H1 (cell line): Measurements from ENCODE around the gene CCDC192. TPM values are rescaled to one million over a fixed set of nuclear protein-coding genes. Genes with fewer than 3 reads are reported as not detected.
"Not testable (repeated sequence)": the region's sequence is repeated elsewhere in the genome, so short reads cannot be mapped to it uniquely, and the experiment has no call there.

ENCODE experiments used
- CTCF ChIA-PET: fragments of 300-600 bp; sonication (Branson Sonifier 250); formaldehyde crosslinking; loops from one replicate; lab custom pipeline; 2021; ENCODE audit not compliant: partially characterized antibody; lab: Charles Lee
- POLR2A ChIA-PET: fragments of 300-600 bp; sonication (Branson Sonifier 250); formaldehyde crosslinking; loops from one replicate; lab custom pipeline; 2021; ENCODE audit warnings: inconsistent platforms; ENCODE audit not compliant: partially characterized antibody; lab: Charles Lee
- DNase-seq, 2 experiments: peaks; one replicate each; pipeline versions ENCODE4 v3.0.0 to v3.0.0-alpha.2; 2010 to 2022; ENCODE audit warnings: low spot score in 2 of 2, low read depth in 1 of 2, mixed read lengths in 1 of 2
- FAIRE-seq: peaks from 2 replicates; lab custom pipeline; 2011; peaks lifted over from hg19 to GRCh38; lab: Jason Lieb, UNC
- H2AFZ ChIP-seq: 2 replicates; pipeline ENCODE4 v1.8.1; 2012; ENCODE audit warnings: low read length, inconsistent platforms
- H2AK5ac ChIP-seq: 2 replicates; pipeline ENCODE4 v1.6.1; 2013; ENCODE audit warnings: low read depth, low read length
- H2BK120ac ChIP-seq: replicated peaks from 2 replicates; pipeline ENCODE3; 2013; ENCODE audit warnings: low read depth, low read length, inconsistent platforms
- H2BK12ac ChIP-seq: 2 replicates; pipeline ENCODE4 v1.6.1; 2013; ENCODE audit warnings: low read depth, low read length
- H2BK15ac ChIP-seq: 2 replicates; pipeline ENCODE4 v1.6.1; 2013; ENCODE audit warnings: low read length
- H2BK20ac ChIP-seq: 2 replicates; pipeline ENCODE4 v1.6.1; 2013; ENCODE audit warnings: low read length
- H2BK5ac ChIP-seq: 2 replicates; pipeline ENCODE4 v1.6.1; 2013; ENCODE audit warnings: low read depth, low read length
- H3K14ac ChIP-seq: 2 replicates; pipeline ENCODE4 v1.6.1; 2013; ENCODE audit warnings: inconsistent platforms; ENCODE audit not compliant: insufficient read length
- H3K18ac ChIP-seq: 2 replicates; pipeline ENCODE4 v1.6.1; 2013; ENCODE audit warnings: low read length; ENCODE audit errors: extremely low read depth
- H3K23ac ChIP-seq: 2 replicates; pipeline ENCODE4 v1.6.1; 2013; ENCODE audit warnings: inconsistent platforms; ENCODE audit not compliant: insufficient read length
- H3K23me2 ChIP-seq: 2 replicates; pipeline ENCODE4 v1.6.1; 2013; ENCODE audit warnings: low read depth, low read length
- H3K27ac ChIP-seq: 2 replicates; pipeline ENCODE4 v1.6.1; 2011; ENCODE audit warnings: low read depth, low read length, inconsistent platforms
- H3K27me3 ChIP-seq, 4 experiments: replicated peaks in 1 of 4; 1 replicate in 1 of 4; 2 replicates in 3 of 4; pipeline versions ENCODE4 v1.6.1 to v1.8.1; 2011 to 2013; ENCODE audit warnings: low read length in 3 of 4, mild to moderate bottlenecking in 3 of 4, inconsistent platforms in 2 of 4, mixed read lengths in 2 of 4, moderate library complexity in 1 of 4; ENCODE audit not compliant: control insufficient read depth in 3 of 4, insufficient read depth in 3 of 4; ENCODE audit errors: extremely low read depth in 1 of 4
- H3K36me3 ChIP-seq, 4 experiments: 2 replicates each; pipeline versions ENCODE4 v1.6.1 to v1.8.1; 2011 to 2013; ENCODE audit warnings: mild to moderate bottlenecking in 4 of 4, low read length in 3 of 4, moderate library complexity in 2 of 4, control low read depth in 1 of 4, inconsistent platforms in 1 of 4; ENCODE audit not compliant: insufficient read depth in 4 of 4, control insufficient read depth in 2 of 4
- H3K4ac ChIP-seq: replicated peaks from 2 replicates; pipeline ENCODE3; 2013; ENCODE audit warnings: low read length, low read depth, mixed read lengths, inconsistent platforms; ENCODE audit not compliant: insufficient read length
- H3K4me1 ChIP-seq, 4 experiments: replicated peaks in 1 of 4; 1 replicate in 1 of 4; 2 replicates in 3 of 4; pipeline versions ENCODE4 v1.6.1 to v1.8.1; 2011 to 2013; ENCODE audit warnings: low read length in 3 of 4, inconsistent platforms in 2 of 4, mixed read lengths in 1 of 4; ENCODE audit not compliant: insufficient read depth in 4 of 4, control insufficient read depth in 3 of 4
- H3K4me2 ChIP-seq, 2 experiments: 2 replicates each; pipeline versions ENCODE4 v1.6.1 to v1.8.1; 2011 to 2013; ENCODE audit warnings: low read depth in 2 of 2, low read length in 2 of 2, control low read depth in 1 of 2, inconsistent platforms in 1 of 2, mild to moderate bottlenecking in 1 of 2; ENCODE audit not compliant: insufficient read depth in 1 of 2
- H3K4me3 ChIP-seq, 4 experiments: fragments of 200-600, 300-600 bp in 1 of 4; sonication (generic), shearing (Covaris generic), sonication (Bioruptor Twin) in 1 of 4; 2 replicates each; pipeline versions ENCODE4 v1.5.1 to v1.8.1; 2011 to 2016; ENCODE audit warnings: low read length in 4 of 4, low read depth in 3 of 4, control low read depth in 2 of 4, inconsistent platforms in 2 of 4, mild to moderate bottlenecking in 2 of 4, mixed read lengths in 1 of 4, moderate library complexity in 1 of 4; ENCODE audit not compliant: insufficient read depth in 2 of 4; ENCODE audit errors: extremely low read depth in 1 of 4
- H3K56ac ChIP-seq: replicated peaks from 2 replicates; pipeline ENCODE3; 2013; ENCODE audit warnings: low read depth, mild to moderate bottlenecking, mixed read lengths, low read length, inconsistent platforms; ENCODE audit not compliant: insufficient read length
- H3K79me1 ChIP-seq: 2 replicates; pipeline ENCODE4 v1.6.1; 2013; ENCODE audit warnings: low read depth, low read length, control low read depth
- H3K79me2 ChIP-seq, 2 experiments: 2 replicates each; pipeline versions ENCODE4 v1.6.1 to v1.8.1; 2012 to 2013; ENCODE audit warnings: low read length in 2 of 2, mild to moderate bottlenecking in 2 of 2, inconsistent platforms in 1 of 2; ENCODE audit not compliant: insufficient read depth in 2 of 2, control insufficient read depth in 1 of 2
- H3K9ac ChIP-seq, 4 experiments: replicated peaks in 1 of 4; 1 replicate in 1 of 4; 2 replicates in 3 of 4; pipeline versions ENCODE4 v1.6.1 to v1.8.1; 2011 to 2013; ENCODE audit warnings: low read depth in 3 of 4, low read length in 3 of 4, control low read depth in 2 of 4, mild to moderate bottlenecking in 2 of 4, moderate library complexity in 2 of 4, inconsistent platforms in 1 of 4; ENCODE audit errors: extremely low read depth in 1 of 4
- H3K9me3 ChIP-seq, 2 experiments: 2 replicates each; pipeline versions ENCODE4 v1.6.1 to v1.8.1; 2012 to 2013; ENCODE audit warnings: mild to moderate bottlenecking in 2 of 2, moderate library complexity in 2 of 2, control low read depth in 1 of 2, inconsistent platforms in 1 of 2, low read depth in 1 of 2, low read length in 1 of 2, mixed read lengths in 1 of 2; ENCODE audit not compliant: insufficient read depth in 2 of 2
- H4K20me1 ChIP-seq, 2 experiments: replicated peaks in 1 of 2; 2 replicates each; pipeline versions ENCODE3 to v1.8.1; 2011 to 2013; ENCODE audit warnings: inconsistent platforms in 2 of 2, low read length in 2 of 2, mild to moderate bottlenecking in 1 of 2; ENCODE audit not compliant: insufficient read depth in 2 of 2, control insufficient read depth in 1 of 2
- H4K5ac ChIP-seq: 2 replicates; pipeline ENCODE4 v1.6.1; 2013; ENCODE audit warnings: low read length, low read depth, mixed read lengths, inconsistent platforms; ENCODE audit not compliant: insufficient read length
- H4K8ac ChIP-seq: 2 replicates; pipeline ENCODE4 v1.8.0; 2013; ENCODE audit warnings: mild to moderate bottlenecking, moderate library complexity, low read length, inconsistent platforms; ENCODE audit not compliant: insufficient read depth; ENCODE audit errors: extremely low read depth
- H4K91ac ChIP-seq: replicated peaks from 2 replicates; pipeline ENCODE3; 2013; ENCODE audit warnings: low read length, mixed read lengths, inconsistent platforms; ENCODE audit not compliant: insufficient read length
- WGBS, 2 experiments: shearing (Covaris generic) in 1 of 2; methylation state at CpG; one replicate each; pipeline versions ENCODE4 v1.1.6 to v1.1.7; 2013 to 2015; ENCODE audit warnings: low lambda C conversion rate in 2 of 2, mixed read lengths in 2 of 2, inconsistent platforms in 1 of 2, low coverage in 1 of 2, missing lambda C conversion rate in 1 of 2; ENCODE audit not compliant: insufficient replicate concordance in 2 of 2, insufficient coverage in 1 of 2, insufficient read length in 1 of 2; ENCODE audit errors: extremely low coverage in 1 of 2, missing lambda C conversion rate in 1 of 2; 5-methylcytosine and 5-hydroxymethylcytosine counted together
- polyA plus RNA-seq, 7 experiments: library from polyadenylated mRNA; depleted of rRNA in 3 of 7; stranded (reverse) in 5 of 7; unstranded in 2 of 7; fragments of >200 nt in 5 of 7; fragments of 200-250 nt in 2 of 7; gene quantifications; 1 replicate in 5 of 7; 2 replicates in 1 of 7; 4 replicates in 1 of 7; pipeline versions ENCODE4 v1.2.1 to v1.2.3, GENCODE V29; 2011 to 2013; ENCODE audit warnings: missing spikeins in 2 of 7, mixed read lengths in 2 of 7
- total RNA-seq: library from RNA; stranded (reverse); fragmentation: NEBNext Ultra II Directional; extraction: Animal tissue kit (Norgen Biotek cat#: 25700); gene quantifications from 2 replicates; pipeline ENCODE4 v1.2.1, GENCODE V29; 2021

CCDC192 gene
- total and polyA plus RNA-seq, 2 of the 8 experiments (the other 6 are each of a cell fraction or from before 2014, with no cell fraction given) = 0.61 TPM; not detected in 1

DNA sequence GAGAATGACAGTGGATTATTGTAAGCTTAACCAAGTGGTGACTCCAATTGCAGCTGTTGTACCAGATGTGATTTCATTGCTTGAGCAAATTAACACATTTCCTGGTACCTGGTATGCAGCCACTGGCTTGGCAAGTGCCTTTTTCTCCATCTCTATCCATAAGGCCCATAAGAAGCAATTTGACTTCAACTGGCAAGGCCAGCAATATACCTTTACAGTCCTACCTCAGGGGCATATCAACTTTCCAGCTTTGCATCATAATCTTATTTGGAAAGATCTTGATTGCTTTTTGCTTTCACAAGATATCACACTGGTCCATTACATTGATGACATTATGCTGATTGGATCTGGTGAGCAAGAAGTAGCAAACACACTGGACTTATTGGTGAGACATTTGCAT, 26.2 kb upstream of the CCDC192 start:
- H3K56ac ChIP-seq, H3K36me3 ChIP-seq, POLR2A ChIA-PET, H3K18ac ChIP-seq, H4K91ac ChIP-seq, H4K8ac ChIP-seq, FAIRE-seq, H4K5ac ChIP-seq, H3K79me2 ChIP-seq, H3K23me2 ChIP-seq, H4K20me1 ChIP-seq, H3K4me1 ChIP-seq, H2AK5ac ChIP-seq, H3K79me1 ChIP-seq, H3K23ac ChIP-seq, DNase-seq, H3K4me3 ChIP-seq, H2BK5ac ChIP-seq, H2BK12ac ChIP-seq, H3K4me2 ChIP-seq, H3K14ac ChIP-seq, H3K4ac ChIP-seq, H2AFZ ChIP-seq, H2BK20ac ChIP-seq, H3K9me3 ChIP-seq, H3K9ac ChIP-seq, H3K27me3 ChIP-seq, H3K27ac ChIP-seq, CTCF ChIA-PET, H2BK15ac ChIP-seq, H2BK120ac ChIP-seq: not testable (repeated sequence)

- H3K4me3 ChIP-seq, H2AFZ ChIP-seq, H4K5ac ChIP-seq, H3K79me1 ChIP-seq, H4K91ac ChIP-seq, H2BK120ac ChIP-seq, DNase-seq, H3K27me3 ChIP-seq, H3K56ac ChIP-seq, H3K36me3 ChIP-seq, H3K4me2 ChIP-seq, H2BK5ac ChIP-seq, H3K23ac ChIP-seq, H2AK5ac ChIP-seq, FAIRE-seq, H2BK15ac ChIP-seq, H3K14ac ChIP-seq, H4K20me1 ChIP-seq, H3K27ac ChIP-seq, H3K4me1 ChIP-seq, H3K18ac ChIP-seq, H3K9me3 ChIP-seq, H2BK20ac ChIP-seq, POLR2A ChIA-PET, H3K23me2 ChIP-seq, H4K8ac ChIP-seq, H3K79me2 ChIP-seq, H3K4ac ChIP-seq, H3K9ac ChIP-seq, H2BK12ac ChIP-seq: not testable (repeated sequence)
- CTCF ChIA-PET = interaction anchor here (0.6 kb wide), 1 partner anchor 9 kb away, joined by 3 read pairs; no protein-coding TSS in a partner anchor
- WGBS, 2 experiments = 100% methylated on average over 3 of the region's 3 CpGs; no CpG with 5 or more reads in 1 of the 2 experiments
These were observed 23.4 kb upstream of the CCDC192 start for GRCh38 chr5:127679691-127680330.
